NCI-H345 treated with DMSO at 0.1 percent for 48 hours (cell line): Measurements from ENCODE around the gene COL5A2.

Experiments
- DNase-seq: peaks from one replicate; lab custom pipeline; 2025; ENCODE audit not compliant: unreplicated experiment; lab: John Stamatoyannopoulos, UW

Gene COL5A2

DNA sequence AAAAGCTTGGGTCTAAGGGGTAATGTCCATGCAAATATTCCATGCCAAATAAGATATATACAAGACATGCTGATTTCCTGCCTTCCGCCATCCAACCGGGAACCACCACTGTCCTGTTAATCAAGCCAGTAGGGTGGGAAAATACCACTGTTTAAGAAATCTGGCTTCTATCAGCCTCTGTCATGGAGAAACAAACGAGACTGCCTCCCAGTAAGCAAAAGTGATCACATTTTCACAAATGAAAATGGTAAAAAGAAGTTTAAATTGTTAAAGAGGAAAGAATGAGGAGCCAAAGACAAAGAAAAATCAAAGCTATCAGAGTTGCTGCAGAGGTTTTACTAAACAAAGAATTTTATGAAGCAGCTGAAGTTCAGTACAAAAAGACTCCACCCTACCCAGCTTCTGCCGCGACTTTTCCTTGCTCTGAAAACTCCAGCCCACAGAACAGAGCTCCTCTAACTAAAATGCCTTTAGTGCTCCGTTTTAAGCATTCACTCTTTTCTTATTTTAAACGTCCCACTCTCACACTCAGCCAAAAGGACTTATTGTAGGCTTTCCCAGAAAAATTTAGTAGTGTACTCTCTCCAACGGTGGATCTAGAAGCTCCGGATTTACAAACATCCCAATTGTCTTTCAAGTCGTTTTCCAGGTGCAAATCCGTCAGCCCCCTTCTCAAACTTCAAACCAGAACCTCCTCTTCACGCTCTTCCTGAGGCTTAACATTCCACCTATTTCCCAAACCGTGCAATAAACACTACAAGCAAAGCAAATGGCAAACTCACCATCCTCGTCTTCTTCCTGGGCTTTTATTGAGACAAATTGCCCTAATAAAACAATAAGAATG, 613 bp downstream of the COL5A2 start:
- DNase-seq, result no peak

DNA sequence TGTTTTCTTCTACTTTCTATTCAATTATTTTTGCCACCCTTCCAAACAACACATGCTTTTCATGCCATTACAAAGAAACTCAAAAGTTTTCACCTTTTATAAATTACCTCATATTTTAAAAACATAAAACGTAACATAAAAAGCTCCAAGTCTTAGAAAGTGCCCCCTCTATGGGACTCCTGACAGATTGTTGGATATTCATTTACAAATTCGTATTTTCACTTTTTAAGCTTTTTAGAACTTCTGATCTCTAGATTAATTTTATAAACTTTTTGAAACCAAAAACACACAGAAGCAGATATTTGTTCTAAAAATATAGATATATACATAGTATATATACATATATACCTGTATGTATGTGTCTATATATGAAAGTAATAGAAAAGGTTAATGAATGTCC, 1.5 kb downstream of the COL5A2 start:
- no peak for DNase-seq

DNA sequence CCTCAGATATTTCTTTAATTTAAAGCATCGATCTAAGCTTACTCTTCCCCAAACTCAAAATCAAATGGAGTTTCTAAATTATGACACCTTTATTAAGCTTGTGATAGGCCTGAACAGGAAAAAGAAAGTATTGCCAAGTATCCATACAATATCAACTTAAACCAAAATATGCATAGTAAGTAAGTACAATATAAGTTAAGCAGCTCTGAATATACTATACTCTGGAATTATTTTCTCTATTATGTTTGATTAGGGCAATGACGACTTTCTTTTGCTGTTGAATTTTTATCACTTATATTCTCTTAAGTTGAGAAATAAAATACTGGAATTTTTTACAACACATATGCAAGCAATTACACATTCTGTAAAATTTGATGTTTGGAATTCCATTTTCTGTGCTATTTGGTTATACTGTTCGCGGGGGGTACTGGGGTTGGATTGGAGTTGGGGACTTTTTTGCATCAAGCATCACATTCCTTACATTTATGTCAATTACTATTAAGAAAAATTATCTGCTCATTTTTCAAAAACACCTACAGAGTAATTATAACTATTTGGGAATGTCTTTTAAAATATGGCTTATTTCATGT, 2.2 kb downstream of the COL5A2 start:
- DNase-seq, result no peak

DNA sequence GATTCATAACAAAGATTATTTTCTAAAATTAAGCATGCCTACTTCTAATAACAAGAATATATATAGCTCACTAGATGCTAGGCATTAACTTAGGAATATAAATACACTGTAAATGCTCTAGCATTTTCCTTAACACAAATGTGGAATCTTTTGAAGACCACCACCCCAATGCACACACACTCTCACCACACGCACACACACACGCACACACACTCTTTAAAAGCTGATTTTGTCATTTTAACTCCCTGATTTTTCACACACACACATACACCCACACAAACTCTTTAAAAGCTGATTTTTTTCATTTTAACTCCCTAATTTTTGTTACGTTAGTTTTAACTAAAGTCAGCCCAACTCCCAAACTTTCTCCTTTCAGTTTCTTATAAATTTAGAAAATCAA, 3.0 kb downstream of the COL5A2 start:
- DNase-seq, result no peak

DNA sequence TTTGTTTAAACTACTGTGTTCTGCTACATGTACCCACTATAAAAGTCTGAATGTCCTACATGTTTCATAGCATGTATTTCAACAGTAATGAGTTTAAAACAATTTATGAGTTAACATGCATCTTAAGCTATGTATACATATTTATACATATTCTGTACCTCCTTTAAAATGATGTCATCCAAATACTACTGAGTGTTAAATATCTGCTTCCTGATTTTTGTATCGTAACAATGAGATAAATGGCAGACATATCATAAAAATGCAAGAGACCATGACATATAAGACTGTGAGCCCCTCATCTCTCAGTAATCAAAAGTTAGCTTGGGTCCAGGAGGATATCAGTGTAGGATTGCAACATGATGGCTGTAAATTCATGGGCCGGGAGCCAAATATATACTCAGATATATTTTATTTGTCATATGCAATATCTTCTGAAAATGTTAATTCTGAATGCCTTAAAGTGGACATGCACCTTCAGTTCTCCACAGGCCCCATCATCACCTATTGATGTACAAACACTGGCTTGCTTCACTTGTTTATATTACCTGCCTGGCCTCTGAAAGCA, 3.6 kb downstream of the COL5A2 start:
- no peak for DNase-seq

DNA sequence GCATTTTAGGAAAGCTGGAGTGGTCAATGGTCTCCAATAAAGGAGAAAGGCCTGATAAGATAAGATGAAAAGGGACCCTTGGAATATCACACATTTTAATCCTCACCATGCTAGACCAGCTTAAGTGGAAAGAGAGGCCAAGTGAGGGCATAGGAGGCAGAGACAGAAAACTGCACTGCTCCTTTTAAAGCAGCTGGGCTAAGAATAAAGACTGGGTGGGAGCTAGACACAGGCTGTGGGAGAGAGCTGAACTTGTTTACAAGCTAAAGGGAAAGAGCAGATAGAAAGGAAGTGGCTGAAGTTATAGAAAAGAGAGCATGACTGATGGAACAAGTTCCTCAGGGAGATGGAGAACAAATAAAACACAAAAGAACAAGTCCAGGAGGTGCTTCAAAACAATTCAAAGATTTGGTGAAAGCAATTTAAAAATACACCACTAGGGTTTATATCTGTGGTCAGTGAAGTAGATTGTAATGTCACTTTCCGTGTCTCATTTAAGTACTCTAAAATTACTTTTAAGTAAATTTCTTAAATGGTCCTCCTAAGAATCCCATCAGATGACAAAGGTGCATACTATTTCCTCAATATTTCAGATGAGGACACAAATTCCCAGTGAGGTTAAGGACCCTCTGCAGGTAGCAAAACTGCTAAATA, 7.5 kb downstream of the COL5A2 start:
- no peak for DNase-seq

DNA sequence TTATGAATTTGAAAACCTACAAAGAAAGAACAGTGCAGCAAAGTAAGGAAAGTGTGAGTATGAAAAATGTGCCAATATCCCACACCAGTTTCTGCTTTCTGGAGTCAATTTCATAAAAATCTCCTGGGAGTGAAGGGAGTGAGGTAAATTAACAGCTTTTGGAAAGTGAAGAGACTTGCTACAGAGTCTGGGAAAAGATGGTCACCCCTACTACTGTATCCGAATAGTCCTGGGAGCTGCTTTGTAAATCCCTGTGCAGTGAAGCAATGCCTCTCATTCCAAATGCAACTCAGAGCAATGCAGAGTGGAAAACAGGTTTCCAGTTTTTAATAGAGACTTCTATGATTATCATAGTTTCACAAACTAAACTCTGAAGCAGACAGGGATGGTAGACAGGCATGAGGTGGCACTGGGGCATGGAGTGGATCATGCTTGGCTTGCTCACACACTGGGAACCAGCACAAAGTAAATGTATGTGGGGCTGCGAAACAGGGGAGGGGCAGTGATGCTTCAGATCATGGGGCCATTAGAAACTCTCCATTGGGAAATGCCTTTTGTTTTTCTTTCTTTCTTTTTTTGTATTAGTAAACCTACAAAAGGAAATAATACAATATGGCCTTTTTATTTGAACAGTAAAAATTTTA, 10.6 kb downstream of the COL5A2 start:
- DNase-seq, result no peak

DNA sequence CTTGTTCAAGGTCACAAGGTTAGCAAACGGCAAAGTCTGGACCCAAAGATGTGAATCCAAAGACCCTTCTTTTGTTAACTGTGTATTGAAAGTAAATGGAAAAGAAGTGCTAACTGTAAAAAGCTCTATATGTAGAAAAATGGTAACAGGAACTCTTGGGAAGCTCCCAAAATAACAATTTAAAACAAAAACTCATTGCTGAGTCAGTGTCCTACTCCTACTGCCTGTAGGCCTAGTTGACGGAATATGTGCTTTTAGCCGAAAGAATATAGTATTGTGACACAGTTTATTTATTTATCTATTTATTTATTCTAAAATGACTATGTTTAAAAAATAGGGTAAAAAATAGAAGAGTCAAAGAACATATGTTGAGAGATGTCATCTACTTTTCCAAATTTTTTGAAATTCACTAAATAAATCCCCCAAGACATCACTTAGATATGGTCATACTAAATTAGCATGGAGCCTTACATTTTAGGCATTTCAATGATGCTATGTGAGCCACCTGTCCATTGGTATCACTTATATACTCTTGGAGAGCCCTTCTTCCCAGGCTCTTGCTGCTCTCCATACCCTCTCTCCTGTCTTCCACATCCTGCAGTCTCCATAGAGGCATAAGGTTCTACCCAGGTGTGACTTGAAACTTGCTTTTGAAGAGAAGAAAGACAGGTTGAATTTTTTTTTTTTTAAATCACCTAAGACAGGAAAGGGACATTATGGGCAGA, 13.7 kb downstream of the COL5A2 start:
- DNase-seq, result no peak

DNA sequence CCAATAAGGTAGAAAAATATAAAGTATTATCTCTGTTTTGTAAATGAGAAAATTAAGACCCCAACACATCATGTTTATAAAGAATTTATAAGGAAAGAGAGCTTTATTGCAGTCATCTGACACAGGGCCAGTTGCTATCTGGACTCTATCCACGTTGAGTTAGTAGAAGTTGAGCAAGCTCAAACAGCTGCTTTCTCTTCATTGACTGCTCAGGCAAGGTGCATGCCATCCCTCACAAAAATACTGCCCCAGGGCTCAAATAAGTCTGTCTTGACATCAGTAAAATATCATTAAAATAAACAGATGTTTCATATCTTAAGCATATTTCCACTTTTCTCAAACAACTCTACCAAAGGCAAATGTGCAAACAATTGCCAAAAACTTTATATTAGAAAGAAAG, 14.8 kb downstream of the COL5A2 start:
- DNase-seq, result no peak

DNA sequence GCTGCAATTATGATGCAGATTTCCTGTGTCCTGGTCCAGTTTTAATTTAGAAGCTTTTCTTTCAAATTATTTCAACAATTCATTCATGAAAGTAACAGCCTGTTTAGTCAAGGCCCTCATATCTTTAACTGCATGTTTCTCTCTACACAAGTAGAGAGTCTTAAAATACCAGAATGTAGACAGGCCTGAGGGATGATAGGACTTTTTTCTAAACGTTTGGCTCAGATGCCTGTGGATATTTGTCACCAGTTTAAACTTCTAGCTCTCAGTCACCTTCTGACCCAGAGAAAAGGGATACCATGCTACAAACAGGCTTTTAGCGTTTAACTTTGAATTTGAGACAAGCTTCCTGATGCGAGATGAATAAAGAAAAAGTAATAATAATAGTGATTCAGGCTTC, 15.7 kb downstream of the COL5A2 start:
- DNase-seq, result no peak

DNA sequence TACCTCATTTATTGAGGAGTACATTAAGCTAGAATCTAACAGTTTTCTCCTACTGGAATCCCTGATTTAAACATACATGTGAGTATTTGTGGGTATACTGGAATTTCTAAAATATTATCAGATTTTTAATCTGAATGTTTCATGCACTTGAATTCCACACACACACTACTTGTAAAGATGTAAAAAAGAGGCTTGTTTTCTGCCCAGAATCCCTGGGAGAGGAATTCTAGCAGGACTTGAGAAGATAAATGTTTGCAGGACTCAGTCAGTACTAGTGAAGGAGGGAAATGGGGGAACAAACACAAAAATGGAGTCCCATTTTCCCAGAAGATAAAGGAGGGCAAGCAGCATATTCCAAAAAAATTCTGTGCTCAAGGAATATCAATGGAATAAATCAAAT, 17.0 kb downstream of the COL5A2 start:
- no peak for DNase-seq

DNA sequence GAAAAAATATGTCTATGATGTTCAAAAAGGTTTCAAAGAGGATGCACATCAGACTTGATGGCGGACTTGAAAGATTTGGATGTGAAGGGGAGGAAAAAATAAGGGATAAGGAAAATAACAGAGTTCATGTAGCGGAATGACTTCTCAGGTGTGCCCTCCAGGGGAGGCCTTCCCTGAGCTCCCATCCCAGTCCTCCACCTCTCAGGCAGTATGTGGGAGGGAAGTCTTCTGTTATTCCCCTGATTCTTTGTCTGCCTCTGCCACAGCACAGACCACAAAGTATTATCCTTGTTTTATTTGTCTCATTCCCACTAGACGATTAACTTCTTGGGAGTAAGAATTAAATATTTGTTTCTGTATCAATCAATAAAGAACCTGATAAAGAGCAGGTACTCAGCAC, 17.7 kb downstream of the COL5A2 start:
- no peak for DNase-seq

DNA sequence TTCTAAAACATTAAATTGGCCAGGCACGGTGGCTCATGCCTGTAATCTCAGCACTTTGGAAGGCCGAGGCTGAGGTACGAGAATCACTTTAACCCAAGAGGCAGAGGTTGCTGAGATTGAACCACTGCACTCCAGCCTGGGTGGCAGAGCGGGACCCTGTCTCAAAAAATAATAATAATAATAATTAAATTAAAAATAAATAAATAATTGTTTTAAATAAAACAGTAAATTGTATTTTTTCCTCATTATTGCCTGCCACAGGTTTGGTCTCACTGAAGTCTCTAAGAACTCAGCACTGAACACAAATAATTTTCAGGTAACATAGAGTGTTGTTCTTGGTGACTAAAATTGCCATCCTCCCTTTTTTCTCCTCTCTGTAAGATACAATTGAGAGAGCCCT, 19.8 kb downstream of the COL5A2 start:
- no peak for DNase-seq

DNA sequence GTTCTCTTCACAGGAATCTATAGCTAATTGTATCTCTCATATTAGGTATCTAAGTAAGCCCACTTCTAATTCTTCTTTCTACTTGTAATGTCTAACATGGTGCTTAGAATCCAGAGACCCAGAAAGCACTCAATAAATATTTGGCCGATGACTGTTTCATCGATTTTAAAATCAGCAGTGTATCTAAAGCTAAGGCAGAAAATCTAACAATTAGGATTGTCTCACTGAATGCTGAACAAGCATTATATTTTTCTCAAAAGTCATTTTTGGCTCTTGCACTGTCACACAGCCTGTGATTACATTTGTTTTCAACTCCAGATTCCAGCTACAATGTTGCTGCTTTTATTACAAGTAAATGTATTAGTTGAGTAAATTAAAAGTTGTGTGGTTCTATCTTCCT, 20.3 kb downstream of the COL5A2 start:
- no peak for DNase-seq

DNA sequence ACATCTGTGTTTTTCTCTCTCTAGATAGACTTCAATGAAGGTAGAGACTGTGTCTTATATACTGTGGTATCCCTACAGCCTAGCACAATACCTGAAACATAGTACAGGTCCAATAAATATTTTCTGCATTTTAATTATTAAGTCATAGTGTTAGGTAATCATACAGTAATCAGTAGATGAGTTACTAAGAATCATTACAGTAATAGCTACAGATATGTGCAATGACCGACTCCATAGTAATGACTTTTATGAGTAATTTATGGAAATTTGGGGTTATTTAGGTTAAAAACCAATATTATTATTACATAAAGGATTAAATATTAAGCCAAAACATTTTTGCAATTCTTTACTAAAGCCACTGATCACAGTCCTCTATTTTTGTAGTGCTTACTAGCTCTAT, 21.6 kb downstream of the COL5A2 start:
- DNase-seq, result no peak

DNA sequence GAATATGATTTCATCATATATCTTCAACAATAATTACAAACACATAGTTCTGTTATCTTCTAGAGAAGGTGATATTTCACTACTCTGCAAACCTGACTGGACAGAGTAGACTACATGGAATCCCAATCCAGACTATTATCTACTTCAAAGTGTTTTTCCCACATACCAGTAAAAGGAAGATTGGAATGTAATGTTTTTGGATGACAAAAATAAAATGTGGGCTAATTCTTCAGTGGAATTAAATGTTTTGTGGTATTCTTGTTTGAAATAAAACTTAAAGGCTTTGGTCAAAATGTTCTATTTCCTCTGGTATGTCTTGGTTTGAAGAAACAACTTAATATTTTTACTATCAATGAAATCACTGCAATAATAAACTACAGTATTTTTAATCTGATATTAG, 22.1 kb downstream of the COL5A2 start:
- DNase-seq, result no peak

DNA sequence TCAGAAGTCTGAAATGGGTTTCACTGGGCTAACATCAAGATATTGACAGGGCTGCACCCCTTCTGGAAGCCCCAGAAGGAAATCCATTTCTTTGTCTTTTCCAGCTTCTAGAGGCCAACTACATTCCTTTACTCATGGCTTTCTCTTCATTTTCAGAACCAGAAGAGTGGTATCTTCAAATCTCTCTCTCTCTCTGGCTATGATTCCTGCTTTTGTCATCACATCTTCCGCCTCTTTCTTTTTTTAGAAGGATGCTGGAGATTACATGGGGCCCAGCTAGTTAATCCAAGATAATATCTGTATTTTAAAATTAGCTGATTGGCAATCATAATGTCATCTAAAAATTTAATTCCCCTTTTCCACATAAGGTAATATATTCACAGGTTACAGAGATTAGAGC, 23.8 kb downstream of the COL5A2 start:
- DNase-seq, result no peak

DNA sequence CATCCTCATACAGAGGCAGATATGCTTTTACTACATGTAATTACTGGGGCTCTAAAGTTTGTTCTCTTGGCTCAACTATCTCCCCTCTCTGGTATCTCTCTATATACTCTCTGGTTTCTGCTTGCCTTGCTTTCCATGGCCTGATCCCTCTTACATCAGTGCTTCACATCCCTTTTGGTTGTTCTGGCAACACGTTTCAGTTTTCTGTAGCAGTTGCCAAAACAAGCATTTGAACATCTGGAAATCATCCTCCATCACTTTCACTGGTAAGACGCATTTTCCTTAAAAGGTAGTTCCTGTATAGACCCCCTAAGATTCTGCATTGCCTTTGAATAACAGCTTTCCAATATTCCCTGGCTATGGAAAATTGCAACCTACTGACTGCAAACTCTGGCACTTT, 25.9 kb downstream of the COL5A2 start:
- DNase-seq, result no peak

DNA sequence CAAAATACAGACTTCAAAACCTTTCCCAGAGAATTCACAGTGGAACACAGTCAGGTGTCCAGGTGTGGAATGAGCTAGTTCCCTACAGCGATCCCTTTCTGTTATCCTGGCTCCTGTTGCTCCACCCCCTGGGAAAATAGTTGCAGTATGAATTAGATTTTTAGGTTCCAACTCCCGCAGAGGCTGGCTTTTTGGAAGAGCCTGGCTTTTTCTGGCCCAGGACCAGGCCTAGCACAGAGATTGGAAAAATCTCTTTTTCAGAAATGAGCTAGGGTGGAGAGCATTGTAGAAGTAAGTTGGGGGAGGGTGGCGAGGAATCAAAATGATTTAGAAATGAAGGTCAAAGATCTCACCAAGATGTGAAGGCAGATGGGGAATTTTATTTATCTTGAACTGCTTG, 27.1 kb downstream of the COL5A2 start:
- no peak for DNase-seq

DNA sequence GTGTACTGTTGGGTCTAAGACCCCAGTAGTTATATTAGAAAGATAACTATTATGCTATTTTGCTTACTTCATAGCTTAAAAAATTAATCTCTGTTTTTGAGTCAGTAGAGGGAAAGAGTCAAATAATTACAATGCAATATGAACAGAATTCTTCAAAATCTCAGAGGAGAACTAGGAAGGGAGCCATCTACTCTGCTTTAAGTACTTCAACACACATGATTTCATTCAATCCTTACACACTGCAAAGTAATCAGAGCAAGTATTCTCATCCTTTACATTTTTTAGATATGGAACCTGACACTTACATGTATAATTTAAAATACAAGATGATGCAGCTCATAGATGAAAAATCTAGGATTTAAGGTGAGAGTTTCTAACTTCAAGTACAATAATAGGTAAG, 27.7 kb downstream of the COL5A2 start:
- DNase-seq, result no peak

DNA sequence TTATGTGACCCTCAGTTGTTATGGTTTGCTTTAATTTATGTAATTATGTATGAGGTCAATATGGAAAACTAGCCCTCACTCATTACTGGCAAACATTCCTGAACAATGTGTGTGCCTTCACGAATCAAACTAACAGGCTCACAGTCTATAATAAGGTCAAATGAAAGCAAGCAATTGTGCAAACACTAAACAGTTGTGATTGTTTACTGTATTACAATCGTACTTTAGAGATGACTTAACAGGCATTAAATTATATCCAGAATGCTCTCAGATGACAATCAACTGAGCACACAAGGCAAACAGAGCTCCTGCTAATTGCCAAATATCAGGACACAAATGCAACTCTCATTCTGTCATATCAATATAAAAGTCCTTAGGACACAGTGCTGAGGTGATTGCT, 29.5 kb downstream of the COL5A2 start:
- DNase-seq, result no peak
